Neural cell (in vitro differentiated cells): ENCODE results near the gene PLA2G6. TPM values are rescaled to one million over a fixed set of nuclear protein-coding genes. Genes with fewer than 3 reads are reported as not detected.

Experiments used
- H2AFZ ChIP-seq: fragments of 200-600, 300-800 bp; sonication (generic), shearing (Covaris generic); 2 replicates; pipeline ENCODE4 v1.6.0; 2014; ENCODE audit warnings: low read depth, mild to moderate bottlenecking, antibody characterized with exemption, low read length, moderate library complexity
- H3F3A ChIP-seq: fragments of 200-600 bp; shearing (Covaris generic); 2 replicates; pipeline ENCODE4 v1.6.1; 2016; ENCODE audit warnings: mild to moderate bottlenecking, moderate library complexity, mixed read lengths, antibody characterized with exemption, low read length; ENCODE audit not compliant: insufficient read depth, poor library complexity, severe bottlenecking
- H3K27ac ChIP-seq: fragments of 200-600, 300-800 bp; sonication (generic), shearing (Covaris generic); 2 replicates; pipeline ENCODE4 v1.5.1; 2014; ENCODE audit warnings: mild to moderate bottlenecking, low read length, moderate library complexity
- H3K27me3 ChIP-seq: fragments of 300-800, 200-600 bp; sonication (generic), shearing (Covaris generic); 2 replicates; pipeline ENCODE4 v1.6.0; 2014; ENCODE audit warnings: mild to moderate bottlenecking, low read depth, low read length, moderate library complexity; ENCODE audit not compliant: insufficient read depth
- H3K36me3 ChIP-seq: fragments of 300-800, 200-600 bp; sonication (generic), shearing (Covaris generic); 2 replicates; pipeline ENCODE4 v1.5.1; 2014; ENCODE audit warnings: mild to moderate bottlenecking, antibody characterized with exemption, low read length, moderate library complexity; ENCODE audit not compliant: insufficient read depth
- H3K4me2 ChIP-seq: fragments of 300-800, 200-600 bp; sonication (generic), shearing (Covaris generic); 2 replicates; pipeline ENCODE4 v1.6.0; 2014; ENCODE audit warnings: mild to moderate bottlenecking, low read length
- H3K4me3 ChIP-seq: fragments of 300-800, 200-600 bp; sonication (generic), shearing (Covaris generic); 2 replicates; pipeline ENCODE4 v1.5.1; 2014; ENCODE audit warnings: mild to moderate bottlenecking, low read length, moderate library complexity
- H3K79me2 ChIP-seq: fragments of 200-600 bp; shearing (Covaris generic); replicated peaks from 2 replicates; pipeline ENCODE4 v1.6.0; 2014; ENCODE audit warnings: mild to moderate bottlenecking, low read length, moderate library complexity; ENCODE audit not compliant: insufficient read depth
- H3K9ac ChIP-seq: fragments of 300-800, 200-600 bp; sonication (generic), shearing (Covaris generic); 2 replicates; pipeline ENCODE4 v1.6.1; 2016; ENCODE audit warnings: mild to moderate bottlenecking, low read length, mixed read lengths
- H3K9me2 ChIP-seq: fragments of 200-600 bp; shearing (Covaris generic); 2 replicates; pipeline ENCODE4 v1.6.1; 2016; ENCODE audit warnings: mild to moderate bottlenecking, low read length, mixed read lengths; ENCODE audit not compliant: insufficient read depth
- H3K9me3 ChIP-seq: fragments of 200-600, 300-800 bp; sonication (generic), shearing (Covaris generic); 2 replicates; pipeline ENCODE4 v1.6.1; 2016; ENCODE audit warnings: mild to moderate bottlenecking, mixed run types, low read length, moderate library complexity, mixed read lengths
- H4K20me1 ChIP-seq: fragments of 200-600 bp; shearing (Covaris generic); 2 replicates; pipeline ENCODE4 v1.6.1; 2016; ENCODE audit warnings: mild to moderate bottlenecking, mixed run types; ENCODE audit not compliant: insufficient read depth
- CTCF ChIP-seq: fragments of 450-650 bp; IDR thresholded peaks from 2 replicates; pipeline ENCODE4 v1.5.1; 2014; ENCODE audit warnings: antibody characterized with exemption, mild to moderate bottlenecking, moderate library complexity; ENCODE audit not compliant: poor library complexity, severe bottlenecking
- EP300 ChIP-seq: fragments of 450-650 bp; conservative IDR thresholded peaks from 2 replicates; pipeline ENCODE4 v1.6.1; 2014; ENCODE audit warnings: antibody characterized with exemption, mild to moderate bottlenecking, moderate library complexity; ENCODE audit not compliant: poor library complexity, severe bottlenecking
- EZH2 ChIP-seq: fragments of 200-600, 300-800 bp; shearing (Covaris generic), sonication (generic); IDR thresholded peaks from 2 replicates; pipeline ENCODE4 v1.6.1; 2014; ENCODE audit warnings: antibody characterized with exemption, low read length, borderline replicate concordance, mild to moderate bottlenecking; ENCODE audit not compliant: insufficient read depth, poor library complexity, severe bottlenecking
- MXI1 ChIP-seq: fragments of 450-650 bp; conservative IDR thresholded peaks from 2 replicates; pipeline ENCODE4 v1.6.1; 2014; ENCODE audit warnings: antibody characterized with exemption, mild to moderate bottlenecking; ENCODE audit not compliant: poor library complexity, severe bottlenecking
- POLR2AphosphoS5 ChIP-seq: IDR thresholded peaks from 2 replicates; pipeline ENCODE4 v1.6.1; 2012
- RAD21 ChIP-seq: fragments of 450-650 bp; conservative IDR thresholded peaks from 2 replicates; pipeline ENCODE4 v1.6.1; 2014; ENCODE audit warnings: antibody characterized with exemption, mild to moderate bottlenecking, moderate library complexity
- REST ChIP-seq: IDR thresholded peaks from 2 replicates; pipeline ENCODE4 v1.6.1; 2012; ENCODE audit warnings: borderline replicate concordance
- SMC3 ChIP-seq: fragments of 450-650 bp; conservative IDR thresholded peaks from 2 replicates; pipeline ENCODE4 v1.6.1; 2014; ENCODE audit warnings: antibody characterized with exemption, mild to moderate bottlenecking, moderate library complexity; ENCODE audit not compliant: poor library complexity
- TAF1 ChIP-seq: IDR thresholded peaks from 2 replicates; pipeline ENCODE4 v1.6.1; 2012; ENCODE audit warnings: low read depth
- polyA plus RNA-seq: library from polyadenylated mRNA; depleted of rRNA; stranded (reverse); fragments of >200 nt; gene quantifications from 2 replicates; pipeline ENCODE4 v1.2.3, GENCODE V29; 2014

PLA2G6 gene
- polyA plus RNA-seq, 1 donor from 2014 or later = 18.5 TPM

GRCh38 chr22:38153821-38154562, 27.6 kb downstream of the PLA2G6 start:
- no peak overlapping the region for H3K9ac ChIP-seq
- no peak for TF ChIP-seq EZH2
- no peak for TF ChIP-seq EP300
- no peak for TF ChIP-seq TAF1
- TF ChIP-seq MXI1 = no peak
- no peak for TF ChIP-seq POLR2AphosphoS5
- no peak for TF ChIP-seq SMC3
- TF ChIP-seq CTCF = no peak
- no peak for TF ChIP-seq RAD21
- TF ChIP-seq REST = no peak

DNA sequence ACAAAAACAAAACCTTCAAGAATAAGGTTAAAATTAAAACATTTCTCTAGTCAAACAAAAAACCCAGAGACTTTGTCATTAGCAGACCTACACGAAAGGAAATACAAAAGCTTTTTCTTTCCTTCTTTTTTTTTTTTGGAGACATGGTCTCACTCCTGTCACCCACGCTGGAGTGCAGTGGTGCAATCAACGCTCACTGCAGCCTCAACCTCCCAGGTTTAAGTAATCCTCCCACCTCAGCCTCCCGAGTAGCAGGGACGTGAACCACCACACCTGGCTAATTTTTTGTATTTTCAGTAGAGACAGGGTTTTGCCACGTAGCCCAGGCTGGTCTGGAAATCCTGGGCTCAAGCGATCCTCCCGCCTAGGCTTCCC, 30.5 kb downstream of the PLA2G6 start:
- no peaks in the 10 kb centered on the region for H3F3A ChIP-seq
- no peak overlapping the region for H3K4me3 ChIP-seq
- H3K9me3 ChIP-seq = no peaks in the 10 kb centered on the region
- H3K79me2 ChIP-seq = no peaks in the 10 kb centered on the region
- no peak overlapping the region for H3K27ac ChIP-seq
- H3K27me3 ChIP-seq = no peaks in the 10 kb centered on the region
- no peaks in the 10 kb centered on the region for H3K36me3 ChIP-seq
- no peaks in the 10 kb centered on the region for H4K20me1 ChIP-seq
- TF ChIP-seq SMC3 (no peak), RAD21 (no peak), EZH2 (no peak), CTCF (no peak), EP300 (no peak), TAF1 (no peak), POLR2AphosphoS5 (no peak), MXI1 (no peak), REST (no peak)
- H3K9ac ChIP-seq = no peak overlapping the region
- no peak overlapping the region for H3K4me2 ChIP-seq
- H2AFZ ChIP-seq = no peak overlapping the region
- no peaks in the 10 kb centered on the region for H3K9me2 ChIP-seq

More at GRCh38 chr22:38153821-38154562, 27.6 kb downstream of the PLA2G6 start:
- H4K20me1 ChIP-seq = no peaks in the 10 kb centered on the region
- no peaks in the 10 kb centered on the region for H3K79me2 ChIP-seq
- H3F3A ChIP-seq = no peaks in the 10 kb centered on the region
- no peaks in the 10 kb centered on the region for H3K27me3 ChIP-seq
- no peaks in the 10 kb centered on the region for H3K36me3 ChIP-seq
- no peak overlapping the region for H2AFZ ChIP-seq
- H3K27ac ChIP-seq = no peak overlapping the region
- no peaks in the 10 kb centered on the region for H3K9me3 ChIP-seq
- H3K4me3 ChIP-seq = no peak overlapping the region
- H3K9me2 ChIP-seq = no peaks in the 10 kb centered on the region
- no peak overlapping the region for H3K4me2 ChIP-seq
